HG03135 (cell line): ENCODE data around the gene EPS8L2.

ENCODE experiments used
- ATAC-seq: cut with Tn5 transposase; IDR thresholded peaks from one replicate; pipeline ENCODE4 v1.9.1; 2021; ENCODE audit warnings: mild to moderate bottlenecking, moderate library complexity; ENCODE audit not compliant: unreplicated experiment

Gene EPS8L2

GRCh38 chr11:705646-706438 is at the start of gene EPS8L2:
Gene EPS8L2 (plus strand): TSS chr11:706231. CDS start chr11:709408, 3,177 bp downstream.
- no peak for ATAC-seq

GRCh38 chr11:656426-656825 is 49.6 kb upstream of the EPS8L2 start:
- ATAC-seq, result no peak

GRCh38 chr11:656866-657265 is 49.2 kb upstream of the EPS8L2 start:
- no peak for ATAC-seq

- ATAC-seq, result no peak
Measured at GRCh38 chr11:657691-658126, 48.3 kb upstream of the EPS8L2 start.

- ATAC-seq, result no peak
Measured at GRCh38 chr11:659532-660085, 46.4 kb upstream of the EPS8L2 start.

GRCh38 chr11:660281-660680 is 45.8 kb upstream of the EPS8L2 start:
- no peak for ATAC-seq

GRCh38 chr11:660681-661444 is 45.2 kb upstream of the EPS8L2 start:
- no peak for ATAC-seq

GRCh38 chr11:662689-663274 is 43.2 kb upstream of the EPS8L2 start:
- no peak for ATAC-seq

- no peak for ATAC-seq
Measured at GRCh38 chr11:665062-665703, 40.8 kb upstream of the EPS8L2 start.

GRCh38 chr11:665704-666281 is 40.2 kb upstream of the EPS8L2 start:
- ATAC-seq, result no peak

GRCh38 chr11:673866-674265 is 32.2 kb upstream of the EPS8L2 start:
- no peak for ATAC-seq

- no peak for ATAC-seq
Measured at GRCh38 chr11:674406-674805, 31.6 kb upstream of the EPS8L2 start.

GRCh38 chr11:678297-678696 is 27.7 kb upstream of the EPS8L2 start:
- ATAC-seq, result no peak

- no peak for ATAC-seq
Measured at GRCh38 chr11:679271-680207, 26.5 kb upstream of the EPS8L2 start.

- ATAC-seq, result no peak
Measured at GRCh38 chr11:680476-680875, 25.6 kb upstream of the EPS8L2 start.

- no peak for ATAC-seq
Measured at GRCh38 chr11:680970-681369, 25.1 kb upstream of the EPS8L2 start.

- ATAC-seq, result no peak
Measured at GRCh38 chr11:686451-687243, 19.4 kb upstream of the EPS8L2 start.

- no peak for ATAC-seq
Measured at GRCh38 chr11:687751-688150, 18.3 kb upstream of the EPS8L2 start.

GRCh38 chr11:688681-689080 is 17.4 kb upstream of the EPS8L2 start:
- no peak for ATAC-seq
